HG02840 (cell line): ENCODE measurements around the gene PBLD.

Experiments
- ATAC-seq: cut with Tn5 transposase; IDR thresholded peaks from one replicate; pipeline ENCODE4 v1.9.1; 2021; ENCODE audit warnings: mild to moderate bottlenecking, moderate library complexity, moderate number of reproducible peaks; ENCODE audit not compliant: unreplicated experiment, low FRiP score

PBLD gene

GRCh38 chr10:68239069-68239468, 93.7 kb downstream of the PBLD start:
- ATAC-seq, result no peak

- no peak for ATAC-seq
Observed at GRCh38 chr10:68238371-68238770, 94.4 kb downstream of the PBLD start.

- ATAC-seq, result no peak
Observed at GRCh38 chr10:68237173-68237572, 95.6 kb downstream of the PBLD start.

DNA sequence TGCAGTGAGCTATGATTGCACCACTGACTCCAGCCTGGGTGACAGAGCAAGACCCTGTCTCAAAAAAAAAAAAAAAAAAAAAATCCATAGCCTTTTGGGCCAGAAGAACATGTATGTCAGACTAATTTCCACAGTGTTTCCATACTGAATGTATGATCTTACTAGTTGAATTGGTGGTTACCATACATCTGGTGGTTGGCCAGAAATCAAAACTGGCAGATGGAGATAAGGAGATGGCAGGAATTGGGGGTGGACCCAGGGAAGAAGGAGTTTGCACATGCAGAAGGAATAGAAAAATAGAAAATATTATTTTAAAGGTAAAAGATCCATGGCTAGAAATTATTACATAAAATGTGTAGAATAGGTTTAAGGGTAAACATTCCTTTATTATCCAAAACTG, 97.1 kb downstream of the PBLD start:
- ATAC-seq, result no peak

DNA sequence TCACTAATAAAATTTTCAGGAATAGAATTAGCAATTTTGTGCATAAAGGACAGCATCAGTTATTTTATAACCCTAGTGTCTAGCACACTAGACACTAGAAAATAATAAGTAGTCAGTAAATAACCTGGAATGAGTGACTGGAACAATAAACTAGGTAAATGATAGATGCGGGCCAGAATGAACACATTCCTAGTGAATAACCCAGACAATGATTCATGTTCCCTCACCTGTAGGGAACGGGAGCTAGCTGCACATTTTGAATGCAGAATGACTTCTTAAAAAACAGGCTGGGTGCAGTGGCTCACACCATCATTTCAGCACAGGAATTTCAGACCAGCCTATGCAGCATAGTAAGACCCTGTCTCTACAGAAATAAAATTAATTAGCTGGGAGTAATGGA, 97.6 kb downstream of the PBLD start:
- ATAC-seq, result no peak

- no peak for ATAC-seq
Observed at GRCh38 chr10:68233046-68233445, 99.7 kb downstream of the PBLD start.
